HS-27A (cell line): ENCODE data around the gene SSU72.

Experiments
- DNase-seq: peaks from one replicate; pipeline ENCODE4 v3.0.0-alpha.2; 2012; ENCODE audit warnings: low read depth, missing footprints

The SSU72 gene

DNA sequence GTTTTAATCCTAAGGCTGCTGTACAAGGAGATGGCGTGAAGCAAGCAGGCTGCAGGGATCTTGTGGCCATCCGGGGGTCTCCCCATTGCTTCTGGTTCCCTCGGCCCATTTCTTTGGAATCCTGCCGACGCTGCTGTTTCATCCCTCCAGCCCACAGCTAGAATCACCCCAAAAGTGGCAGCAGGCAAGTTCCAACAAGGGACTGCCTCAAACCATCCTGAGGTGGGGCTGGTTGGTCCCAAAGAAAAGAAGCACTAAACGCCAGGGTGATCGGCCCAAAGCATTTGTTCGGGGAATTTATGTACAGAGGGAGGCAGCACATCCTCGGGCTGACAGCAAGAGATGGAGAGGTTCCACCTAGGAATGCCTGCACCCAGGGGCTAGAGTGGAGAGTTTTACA, 36.1 kb upstream of the SSU72 start:
- no peak for DNase-seq

DNA sequence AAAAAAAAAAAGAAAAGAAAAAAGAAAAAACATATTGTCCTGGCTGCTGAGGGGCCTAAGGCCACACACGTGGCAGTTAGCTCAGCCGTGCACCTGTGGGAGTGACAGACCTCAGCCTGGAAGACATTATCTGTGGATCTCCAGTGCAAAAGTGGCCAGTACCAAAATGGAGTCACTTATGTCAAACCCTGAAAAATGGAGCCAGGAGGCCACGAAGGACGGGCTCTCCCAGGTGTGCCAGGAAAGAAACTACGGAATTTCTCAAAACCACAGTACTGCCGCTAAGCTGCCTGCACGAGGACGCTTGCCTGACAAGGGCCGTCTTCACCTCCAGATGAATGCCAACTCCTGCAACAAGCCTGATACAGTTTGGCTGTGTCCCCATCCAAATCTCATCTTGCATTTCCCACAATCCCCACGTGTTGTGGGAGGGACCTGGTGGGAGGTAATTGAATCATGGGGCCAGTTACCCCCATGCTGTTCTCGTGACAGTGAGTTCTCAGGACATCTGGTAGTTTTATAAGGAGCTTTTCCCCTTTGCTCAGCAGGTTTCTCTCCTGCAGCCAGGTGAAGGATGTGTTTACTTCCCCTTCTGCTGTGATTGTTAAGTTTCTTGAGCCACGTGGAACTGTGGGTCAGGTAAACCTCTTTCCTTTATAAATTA, 35.3 kb upstream of the SSU72 start:
- no peak for DNase-seq

DNA sequence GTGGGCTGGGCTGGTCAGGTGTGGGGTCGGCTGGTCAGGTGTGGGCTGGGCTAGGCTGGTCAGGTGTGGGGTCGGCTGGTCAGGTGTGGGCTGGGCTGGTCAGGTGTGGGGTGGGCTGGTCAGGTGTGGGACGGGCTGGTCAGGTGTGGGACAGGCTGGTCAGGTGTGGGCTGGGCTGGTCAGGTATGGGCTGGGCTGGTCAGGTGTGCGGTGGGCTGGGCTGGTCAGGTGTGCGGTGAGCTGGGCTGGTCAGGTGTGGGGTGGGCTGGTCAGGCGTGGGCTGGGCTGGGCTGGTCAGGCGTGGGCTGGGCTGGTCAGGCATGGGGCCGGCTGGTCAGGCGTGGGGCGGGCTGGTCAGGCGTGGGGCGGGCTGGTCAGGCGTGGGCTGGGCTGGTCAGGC, 31.6 kb upstream of the SSU72 start:
- DNase-seq = no peak

DNA sequence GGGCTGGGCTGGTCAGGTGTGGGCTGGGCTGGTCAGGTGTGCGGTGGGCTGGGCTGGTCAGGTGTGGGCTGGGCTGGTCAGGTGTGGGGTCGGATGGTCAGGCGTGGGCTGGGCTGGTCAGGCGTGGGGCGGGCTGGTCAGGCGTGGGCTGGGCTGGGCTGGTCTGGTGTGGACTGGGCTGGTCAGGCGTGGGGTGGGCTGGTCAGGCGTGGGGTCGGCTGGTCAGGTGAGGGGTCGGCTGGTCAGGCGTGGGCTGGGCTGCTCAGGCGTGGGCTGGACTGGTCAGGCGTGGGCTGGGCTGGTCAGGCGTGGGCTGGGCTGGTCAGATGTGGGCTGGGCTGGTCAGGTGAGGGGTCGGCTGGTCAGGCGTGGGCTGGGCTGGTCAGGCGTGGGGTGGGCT, 31.1 kb upstream of the SSU72 start:
- no peak for DNase-seq

DNA sequence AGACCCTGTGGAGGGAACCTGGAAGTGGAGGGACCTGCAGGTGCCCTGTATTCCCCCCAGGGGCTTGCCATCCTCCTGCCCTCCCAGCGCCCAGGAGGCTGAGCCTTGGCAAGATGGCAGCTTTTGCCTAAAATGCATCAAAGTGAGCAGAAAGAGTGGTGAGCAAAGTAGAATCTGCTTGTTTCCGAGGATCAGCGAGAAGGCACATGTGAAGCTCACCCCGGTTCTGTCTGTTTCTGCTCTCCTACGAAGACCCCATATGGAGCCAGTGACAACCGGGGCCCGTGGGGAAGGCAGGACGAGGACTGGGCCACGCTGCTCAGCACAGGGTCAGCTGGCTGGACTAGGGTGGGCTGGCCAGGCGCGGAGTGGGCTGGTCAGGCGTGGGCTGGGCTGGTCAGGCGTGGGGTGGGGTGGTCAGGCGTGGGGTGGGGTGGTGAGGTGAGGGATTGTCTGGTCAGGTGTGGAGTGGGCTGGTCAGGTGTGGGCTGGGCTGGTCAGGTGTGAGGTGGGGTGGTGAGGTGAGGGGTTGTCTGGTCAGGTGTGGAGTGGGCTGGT, 30.4 kb upstream of the SSU72 start:
- no peak for DNase-seq

DNA sequence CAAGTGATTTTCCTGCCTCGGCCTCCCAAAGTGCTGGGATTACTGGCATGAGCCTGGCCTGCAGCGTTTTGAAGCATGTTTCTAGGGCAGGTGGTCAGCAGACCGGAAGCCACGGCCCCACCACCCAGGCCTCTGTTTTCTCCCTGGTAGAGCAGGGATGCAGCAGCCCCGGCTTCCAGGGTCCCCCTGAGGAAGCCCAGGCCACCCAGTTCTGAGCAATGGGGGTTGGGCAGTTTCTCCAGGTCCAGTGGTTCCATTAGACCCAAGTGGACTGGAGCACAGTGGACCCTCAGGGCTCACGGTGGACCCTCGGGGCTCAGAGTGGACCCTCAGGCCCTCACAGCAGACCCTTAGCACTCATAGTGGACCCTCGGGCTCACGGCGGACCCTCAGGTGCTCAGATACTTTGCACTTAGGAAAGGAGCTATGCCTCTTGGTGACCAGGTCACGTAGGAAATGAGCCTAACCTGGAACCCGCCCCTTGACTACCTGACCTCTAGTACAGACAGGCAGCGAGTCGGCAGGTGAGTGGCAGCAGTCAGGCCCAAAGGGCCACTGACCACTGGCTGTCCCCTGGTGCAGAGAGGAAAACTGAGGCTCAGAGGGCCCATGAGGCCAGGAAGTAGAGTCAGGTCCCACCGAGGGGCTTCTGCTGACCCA, 29.8 kb upstream of the SSU72 start:
- DNase-seq = no peak

DNA sequence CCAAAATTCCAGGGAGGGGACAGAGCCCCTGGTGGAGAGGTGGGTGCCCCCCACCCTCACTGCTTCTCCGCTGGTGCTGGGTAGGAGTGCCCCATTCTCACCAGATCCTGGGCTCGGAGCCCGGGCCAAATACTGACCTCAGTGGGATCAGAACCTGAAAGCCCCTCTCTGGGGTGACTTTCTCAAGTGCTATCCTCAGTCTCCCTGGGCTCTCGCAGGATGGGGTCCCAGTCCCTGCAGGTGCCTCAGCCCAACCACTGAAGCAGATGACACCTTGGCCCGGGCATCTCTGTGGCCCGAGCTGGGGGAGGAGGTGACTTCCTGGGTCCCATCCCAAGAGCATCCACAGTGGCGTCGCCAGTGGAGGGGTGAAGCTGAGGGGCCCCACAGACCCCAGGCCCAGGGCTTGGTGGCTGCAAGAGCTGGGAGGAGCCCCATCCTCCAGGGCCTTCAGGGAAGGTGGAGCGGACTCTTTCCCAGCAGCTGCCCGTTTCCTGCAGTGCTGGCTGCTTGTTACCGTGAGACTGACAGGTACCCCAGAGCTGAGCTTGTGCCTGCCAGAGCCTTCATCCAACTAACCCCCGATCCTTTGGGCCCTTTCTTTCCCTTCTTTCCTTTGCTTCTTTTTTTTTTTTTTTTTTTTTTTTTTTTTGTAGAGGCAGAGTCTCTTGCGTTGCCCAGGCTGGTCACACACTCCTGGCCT, 29.2 kb upstream of the SSU72 start:
- DNase-seq = no peak

DNA sequence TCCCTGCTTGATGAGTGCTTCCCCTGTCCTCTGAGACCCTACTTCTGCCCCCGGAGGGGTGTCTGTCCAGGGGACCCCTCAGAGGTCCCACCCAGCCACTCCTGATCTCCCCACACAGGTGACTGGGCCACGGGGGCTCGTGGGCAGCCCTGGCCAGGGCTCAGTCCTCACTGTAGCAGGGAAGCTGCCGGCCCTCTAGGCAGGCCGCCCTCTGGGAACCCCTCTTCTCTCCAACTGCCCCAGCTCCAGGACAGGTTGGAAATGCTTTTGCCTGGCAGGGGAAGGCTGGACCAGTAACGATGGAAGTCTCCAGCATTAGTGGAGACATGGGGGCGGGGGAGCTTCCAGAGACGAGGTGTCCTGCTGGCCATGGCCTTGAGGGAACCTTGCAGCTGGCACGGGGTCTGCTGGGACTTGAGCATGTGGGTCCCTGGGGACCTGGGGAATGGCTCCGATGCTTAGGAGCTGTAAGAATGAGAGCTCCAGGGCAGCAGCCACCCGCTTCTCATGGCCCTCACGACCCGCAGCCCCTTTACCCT, 28.4 kb upstream of the SSU72 start:
- DNase-seq = no peak

DNA sequence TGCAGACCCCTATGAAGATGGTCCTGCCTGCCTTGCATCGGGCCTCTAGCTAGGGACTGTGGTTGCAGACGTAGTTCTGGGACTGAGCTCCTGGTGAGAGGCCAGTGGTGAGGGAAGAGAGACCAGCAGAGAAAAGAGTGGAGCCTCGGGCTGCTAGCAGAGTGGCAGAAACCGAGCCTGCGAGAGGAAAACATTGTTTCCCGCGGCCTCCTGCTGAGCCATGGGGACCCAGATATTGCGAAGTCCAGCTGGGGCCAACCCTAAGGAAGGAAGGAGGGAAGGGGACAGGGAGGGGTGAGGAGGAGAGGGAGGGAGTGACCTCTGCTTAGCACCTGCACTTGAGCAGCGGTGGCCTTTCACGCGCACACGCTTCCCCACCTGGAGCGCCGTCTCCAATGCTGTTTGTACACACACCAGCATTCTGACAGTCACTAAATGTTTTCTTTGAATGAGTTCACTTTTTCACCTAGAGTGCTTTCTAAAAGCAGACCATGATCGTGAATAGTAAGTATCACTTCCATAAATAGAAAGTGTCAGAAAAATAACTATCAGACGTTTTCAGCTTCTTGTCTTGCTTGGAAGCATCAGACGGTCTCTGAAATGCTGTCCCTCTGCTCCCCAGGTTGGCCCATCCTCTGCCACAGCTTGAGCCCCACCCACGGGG, 27.8 kb upstream of the SSU72 start:
- DNase-seq = no peak

DNA sequence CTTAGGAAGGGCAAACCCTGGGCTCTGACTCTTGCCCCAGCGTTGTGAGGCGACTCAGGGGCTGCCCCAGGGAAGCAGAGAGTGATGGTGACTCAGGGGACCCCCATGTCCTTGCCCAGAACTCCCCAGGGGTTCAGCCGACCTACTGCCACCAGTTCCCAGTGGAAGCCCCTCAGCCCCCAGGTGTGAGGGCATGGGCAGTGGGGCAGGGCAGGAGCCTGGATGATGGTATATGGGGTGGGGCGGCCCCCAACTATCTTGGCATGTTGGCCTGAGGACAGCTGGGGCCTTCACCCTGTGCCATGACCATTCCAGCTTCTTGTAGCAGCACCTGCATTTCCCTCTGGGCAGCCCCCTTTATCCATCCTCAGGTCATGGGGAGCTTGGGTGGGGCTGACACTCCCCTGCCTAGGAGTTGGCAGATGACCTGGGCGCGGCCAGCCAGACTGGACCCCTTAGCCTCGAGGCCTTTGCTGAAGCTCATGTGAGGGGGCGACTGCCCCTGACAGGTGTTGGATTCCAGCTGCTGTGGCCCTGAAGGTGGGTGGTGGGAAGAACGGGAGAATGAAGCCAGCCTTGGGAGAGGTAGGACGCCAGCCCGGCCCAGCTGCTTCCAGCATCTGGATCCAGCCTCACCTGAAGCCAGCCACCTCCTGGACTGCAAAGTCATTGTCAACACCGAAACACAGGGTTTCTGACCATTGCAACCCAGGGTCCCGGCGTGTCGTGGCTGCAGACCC, 27.1 kb upstream of the SSU72 start:
- no peak for DNase-seq

DNA sequence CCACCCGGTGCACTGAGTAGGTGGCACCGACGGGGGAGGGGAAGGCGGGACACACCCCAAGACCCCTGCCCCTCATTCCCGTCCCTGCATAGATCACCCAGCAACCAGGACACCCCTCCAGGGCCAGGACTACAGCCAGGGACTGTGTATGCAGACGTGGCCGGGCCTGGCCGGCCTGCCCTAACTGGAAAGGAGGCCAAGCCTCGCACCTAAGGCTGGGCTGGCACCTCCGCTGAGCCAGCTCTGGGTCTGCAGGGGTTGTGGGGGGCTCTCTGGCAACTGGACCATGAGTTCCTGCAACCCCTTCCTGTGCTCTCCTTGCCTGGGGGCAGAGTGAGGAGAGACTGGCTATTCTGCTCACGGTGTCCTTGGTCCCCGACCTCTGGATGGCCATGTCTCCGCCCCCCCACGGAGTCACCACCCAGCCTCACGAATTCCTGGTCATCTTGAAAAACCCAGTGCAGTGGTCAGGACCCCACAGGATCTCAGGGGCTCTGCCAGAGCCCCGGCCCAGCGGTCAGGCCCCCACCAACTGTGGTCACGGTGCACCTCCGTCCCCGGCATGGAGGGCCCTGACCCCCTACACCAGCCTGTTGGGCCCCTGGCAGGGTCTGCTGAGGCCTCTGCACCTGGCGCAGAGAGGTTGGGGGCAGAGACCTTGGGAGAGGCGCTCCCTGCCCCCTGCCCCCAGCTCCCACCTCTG, 26.3 kb upstream of the SSU72 start:
- no peak for DNase-seq

DNA sequence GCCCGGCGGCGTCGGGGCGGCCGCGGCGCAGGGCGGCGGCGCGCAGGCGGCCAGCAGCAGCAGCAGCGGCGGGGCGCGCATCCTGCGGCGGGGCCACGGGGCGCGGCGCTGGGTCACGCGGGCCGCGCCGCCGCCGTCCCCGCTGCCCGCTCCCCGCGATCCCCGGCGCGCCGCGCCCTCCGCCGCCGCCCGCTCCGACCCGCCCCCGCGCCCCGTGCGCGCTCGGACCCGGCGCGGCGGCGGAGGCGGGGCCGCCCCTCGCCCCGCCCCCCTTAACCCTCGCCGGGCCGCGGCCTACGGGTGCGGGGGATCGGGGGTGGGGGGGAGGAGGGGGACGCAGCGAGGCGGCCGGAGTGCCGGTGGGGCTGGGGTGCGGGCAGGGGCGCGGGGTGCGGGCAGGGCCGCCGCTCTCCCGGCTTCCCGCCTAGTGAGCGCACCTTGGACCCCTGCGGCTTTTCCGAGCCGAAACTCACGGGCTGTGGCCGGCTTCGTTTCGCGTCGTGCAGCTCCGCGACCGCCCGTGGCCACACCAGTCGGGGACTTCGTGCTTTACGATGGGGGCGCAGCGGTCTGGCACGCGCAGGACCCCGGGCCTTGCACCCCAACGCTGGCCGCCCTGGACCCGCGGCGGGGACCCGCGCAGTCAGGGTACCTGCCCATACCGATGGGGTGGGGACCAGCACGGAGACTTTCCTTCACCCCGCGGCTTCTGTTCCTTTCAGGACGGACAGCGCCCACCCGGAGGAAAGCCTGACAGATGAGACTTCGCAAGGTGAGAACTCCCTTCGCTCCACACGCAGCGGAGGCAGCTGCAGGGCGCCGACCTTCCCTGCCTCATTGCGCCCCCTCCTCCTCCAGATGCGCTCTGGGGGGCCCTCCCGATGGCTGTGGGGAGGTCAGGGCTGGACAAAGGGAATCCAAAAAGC, 25.5 kb upstream of the SSU72 start, which contains the start of gene FNDC10:
FNDC10 (minus strand) TSS at position 201 of the 926 bp plus-strand sequence; CDS start at position 81, 120 bp downstream.
- no peak for DNase-seq

DNA sequence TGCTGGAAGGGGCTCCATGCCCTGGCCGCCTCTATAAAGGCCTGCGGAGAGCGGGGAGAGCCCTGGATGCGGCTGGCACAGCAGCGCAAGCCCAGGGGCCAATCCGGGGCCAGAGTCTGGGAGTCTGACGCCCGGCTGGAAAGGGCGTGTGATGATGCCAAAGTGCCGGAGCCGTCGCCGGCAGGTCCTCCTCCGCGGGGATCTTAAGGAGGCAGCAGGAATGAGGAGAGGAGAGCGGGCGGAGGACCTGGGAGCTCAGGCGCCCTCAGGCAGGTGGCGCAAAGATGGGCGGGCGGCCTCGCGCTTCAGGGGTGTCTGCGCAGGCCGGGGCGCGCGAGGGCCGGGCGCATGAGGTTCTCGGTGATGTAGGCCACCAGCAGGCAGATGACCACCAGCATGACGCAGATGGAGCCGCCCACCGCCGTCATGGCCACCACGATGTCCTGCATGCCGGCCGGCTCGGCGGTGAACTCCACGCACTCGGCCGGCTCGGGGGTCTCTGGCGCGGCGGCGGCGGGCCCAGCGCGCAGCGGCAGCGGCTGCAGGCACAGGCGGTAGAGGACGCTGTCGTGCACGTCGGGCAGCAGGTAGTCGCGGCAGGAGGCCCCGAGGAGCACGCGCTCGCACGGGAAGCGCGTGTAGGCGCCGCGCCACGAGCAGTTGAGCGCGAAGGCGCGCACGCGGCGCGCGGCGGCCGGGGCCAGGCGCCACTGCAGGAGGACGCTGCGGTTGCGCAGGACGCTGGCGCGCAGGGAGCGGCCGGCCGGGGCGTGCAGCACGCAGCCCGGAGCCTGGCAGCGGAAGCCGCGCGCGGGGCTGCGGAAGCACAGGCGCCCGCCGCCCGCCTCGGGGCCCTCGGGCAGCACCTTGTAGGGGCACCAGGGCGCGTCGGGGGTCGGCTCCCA, 24.6 kb upstream of the SSU72 start:
- no peak for DNase-seq

DNA sequence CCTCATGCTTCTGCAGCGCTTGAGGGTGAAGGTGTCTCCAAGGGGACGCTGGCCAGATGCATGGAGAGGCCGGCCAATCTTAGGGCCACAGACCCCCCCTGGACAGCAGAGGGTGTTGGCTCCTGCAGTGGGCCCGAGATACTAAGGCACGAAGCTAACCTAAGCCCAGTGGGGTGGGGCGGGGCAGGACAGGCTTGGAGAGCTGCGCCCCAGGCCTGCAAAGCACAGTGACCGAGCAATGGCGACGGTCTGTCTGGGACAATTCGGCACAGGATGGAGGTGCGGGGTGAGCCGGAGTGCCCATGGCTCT, 24.0 kb upstream of the SSU72 start:
- no peak for DNase-seq

DNA sequence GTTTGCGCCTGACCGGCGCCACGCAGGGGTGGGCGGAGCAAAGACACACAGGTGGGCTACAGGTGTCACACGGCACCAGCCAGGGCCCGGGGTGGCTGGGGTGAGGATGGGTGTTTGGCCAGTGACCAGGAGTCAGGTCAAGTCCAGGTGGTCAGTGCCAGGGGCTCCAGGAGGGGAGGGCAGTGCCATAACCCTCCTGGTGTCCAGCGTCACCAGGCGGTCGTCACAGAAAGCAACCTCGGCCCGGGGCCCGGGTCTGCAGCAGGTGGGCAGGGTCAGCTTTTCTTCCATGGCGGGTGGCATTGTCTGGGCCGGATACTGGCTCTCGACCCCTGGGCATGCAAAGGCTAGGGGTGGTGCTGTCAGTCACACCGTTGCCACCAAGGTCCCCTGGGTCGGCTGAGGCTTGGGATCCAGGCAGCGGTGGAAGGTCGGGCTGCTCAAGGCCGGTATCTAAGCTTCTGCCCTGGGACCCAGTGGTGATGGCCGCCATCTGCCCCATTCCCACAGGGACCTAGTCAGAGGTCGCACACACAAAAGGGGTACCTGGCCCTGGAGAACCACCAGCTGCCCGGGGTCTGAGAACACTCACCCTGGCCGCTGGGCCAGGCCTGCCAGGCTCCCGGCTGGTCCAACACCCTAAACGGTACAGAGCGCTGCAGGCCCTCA, 23.5 kb upstream of the SSU72 start:
- no peak for DNase-seq

DNA sequence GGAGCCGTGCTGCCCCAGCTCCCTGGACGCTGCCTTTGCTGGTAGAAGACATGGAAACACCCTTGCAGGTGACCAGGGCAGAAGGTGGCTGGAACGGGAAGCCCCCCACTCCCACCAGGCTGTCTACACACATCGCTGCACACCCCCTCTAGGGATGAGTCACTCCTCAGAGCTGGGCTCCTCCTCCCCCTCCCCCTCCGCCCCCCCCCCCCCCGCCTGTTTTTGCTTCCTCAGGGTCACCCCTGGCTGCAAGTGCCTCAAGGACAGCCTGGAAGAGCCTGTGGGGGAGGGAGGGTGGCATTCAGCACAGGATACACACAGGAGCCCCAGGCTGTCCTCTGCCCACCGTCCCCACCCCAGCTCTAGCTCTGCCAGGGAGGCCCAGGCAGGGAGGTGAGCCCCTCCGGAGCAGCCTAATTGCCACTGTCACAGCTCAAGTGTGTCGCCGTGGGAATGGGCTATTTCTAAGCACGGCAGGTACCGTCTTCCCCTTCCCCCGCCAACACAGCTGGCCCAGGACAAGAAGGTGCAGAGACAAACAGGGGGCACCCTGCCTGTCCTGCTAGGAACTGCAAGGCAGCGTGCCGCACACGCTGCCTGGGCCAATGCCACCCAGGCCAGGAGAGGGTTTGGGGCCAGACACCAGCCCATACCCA, 22.7 kb upstream of the SSU72 start:
- no peak for DNase-seq

DNA sequence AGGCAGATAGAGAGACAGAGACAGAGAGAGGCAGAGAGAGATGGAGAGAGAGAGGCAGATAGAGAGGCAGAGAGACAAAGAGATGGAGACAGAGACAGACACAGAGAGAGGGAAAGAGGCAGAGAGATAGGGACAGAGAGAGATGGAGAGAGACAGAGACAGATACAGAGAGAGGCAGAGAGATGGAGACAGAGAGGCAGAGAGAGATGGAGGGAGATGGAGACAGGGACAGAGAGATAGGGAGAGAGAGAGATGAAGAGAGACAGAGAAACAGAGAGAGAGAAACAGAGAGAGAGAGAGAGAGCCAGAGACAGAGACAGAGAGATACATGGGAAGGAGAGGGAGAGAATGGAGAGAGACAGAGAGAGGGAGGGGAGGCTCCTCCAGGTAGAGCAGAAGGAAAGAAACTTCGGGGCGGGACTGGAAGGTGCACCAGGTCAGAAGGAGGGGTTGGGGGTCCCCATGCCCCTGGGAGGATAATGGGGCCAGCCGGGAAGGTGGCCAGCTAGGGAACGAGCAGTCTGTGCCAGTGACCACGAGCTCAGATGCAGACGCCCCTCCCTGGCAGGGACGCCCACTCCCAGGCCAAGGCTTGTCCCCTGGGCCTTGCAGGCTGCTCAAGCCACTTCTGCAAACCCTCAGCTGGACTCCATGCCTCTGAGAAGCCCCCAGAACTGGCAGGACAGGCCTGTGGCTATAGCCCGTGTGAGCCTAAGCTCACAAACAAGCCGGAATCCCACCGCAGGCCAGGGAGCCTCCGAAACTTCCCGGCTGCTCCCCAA, 22.0 kb upstream of the SSU72 start:
- DNase-seq = no peak
